Neural crest cell (in vitro differentiated cells): ENCODE data around the gene STAMBP. TPM values are rescaled to one million over a fixed set of nuclear protein-coding genes. Genes with fewer than 3 reads are reported as not detected.
A peak's percentile ranks its signal among the peaks of the same experiment; 100 is the strongest.
"Not testable (repeated sequence)": the region's sequence is repeated elsewhere in the genome, so short reads cannot be mapped to it uniquely, and the experiment has no call there.

Experiments used
- DNase-seq: peaks from one replicate; pipeline ENCODE4 v3.0.0; 2021; ENCODE audit warnings: low read depth, mixed read lengths, low spot score
- H3K27ac Mint-ChIP-seq: one replicate; pipeline ENCODE4 v1.8.0; 2021; ENCODE audit warnings: mild to moderate bottlenecking, mixed read lengths; ENCODE audit not compliant: unreplicated experiment
- H3K27me3 Mint-ChIP-seq: 2 replicates; pipeline ENCODE4 v1.8.0; 2021; ENCODE audit warnings: low read depth, mild to moderate bottlenecking, mixed read lengths
- H3K36me3 Mint-ChIP-seq: 2 replicates; pipeline ENCODE4 v1.8.0; 2021; ENCODE audit warnings: low read depth, mild to moderate bottlenecking, mixed read lengths
- H3K4me1 Mint-ChIP-seq: 2 replicates; pipeline ENCODE4 v1.8.0; 2021; ENCODE audit warnings: mixed read lengths
- H3K4me3 Mint-ChIP-seq: one replicate; pipeline ENCODE4 v1.8.0; 2021; ENCODE audit warnings: mild to moderate bottlenecking, mixed read lengths
- H3K9me3 Mint-ChIP-seq: 2 replicates; pipeline ENCODE4 v1.8.0; 2021; ENCODE audit warnings: mixed read lengths
- CTCF ChIP-seq: fragments of 200-600 bp; sonication (generic); conservative IDR thresholded peaks from 2 replicates; pipeline ENCODE4 v1.5.0; 2021; ENCODE audit warnings: antibody characterized with exemption, mild to moderate bottlenecking
- long read RNA-seq: library from polyadenylated mRNA; unstranded; transcript quantifications from one replicate; pipeline ENCODE4 v2.0.0, GENCODE V29; 2020
- total RNA-seq: library from RNA; stranded (reverse); gene quantifications from 2 replicates; pipeline ENCODE4 v1.2.1, GENCODE V29; 2021

Gene STAMBP
- 37.4 and 44.7 TPM in 2 replicates for total RNA-seq
- long read RNA-seq, full-length matches to known transcripts = 25 of 49 reads
- long read RNA-seq, partial matches to known transcripts = 7 of 49 reads
- long read RNA-seq, other reads (novel, unspliced or antisense) = 17 of 49 reads

- H3K36me3 Mint-ChIP-seq = peaks cover 4% of the 10 kb centered on the region
- peaks cover 22% of the 10 kb centered on the region for H3K4me1 Mint-ChIP-seq
- H3K27ac Mint-ChIP-seq = peak within 1 kb of the TSS; percentile 92
- H3K4me3 Mint-ChIP-seq = peak within 1 kb of the TSS; percentile 83
- DNase-seq = peak; percentile 91
- H3K9me3 Mint-ChIP-seq = no peaks in the 10 kb centered on the region
- no peak for TF ChIP-seq CTCF
- peaks cover 37% of the 10 kb centered on the region for H3K27me3 Mint-ChIP-seq
Observed at GRCh38 chr2:73828818-73829570, at the start of gene STAMBP. Gene STAMBP (plus strand): TSS chr2:73828961. CDS start chr2:73830857, 1,896 bp downstream.

GRCh38 chr2:73779467-73780236 is 49.1 kb upstream of the STAMBP start, which contains the start of gene DUSP11:
Gene DUSP11 (minus strand): TSS chr2:73780103. CDS start chr2:73779974, 129 bp downstream.
- TF ChIP-seq CTCF = peak; percentile 90
- H3K4me3 Mint-ChIP-seq = peak within 1 kb of the TSS; percentile 97
- H3K36me3 Mint-ChIP-seq = peaks cover 3% of the 10 kb centered on the region
- no peaks in the 10 kb centered on the region for H3K9me3 Mint-ChIP-seq
- H3K27me3 Mint-ChIP-seq = peaks cover 5% of the 10 kb centered on the region
- peaks cover 19% of the 10 kb centered on the region for H3K4me1 Mint-ChIP-seq
- peak within 1 kb of the TSS; percentile 98 for H3K27ac Mint-ChIP-seq
- peak; percentile 98 for DNase-seq

GRCh38 chr2:73780237-73780582 is 48.6 kb upstream of the STAMBP start:
- no peak for TF ChIP-seq CTCF
- no peak overlapping the region for H3K27ac Mint-ChIP-seq
- no peaks in the 10 kb centered on the region for H3K36me3 Mint-ChIP-seq

GRCh38 chr2:73783402-73783801 is 45.4 kb upstream of the STAMBP start:
- H3K27ac Mint-ChIP-seq, DNase-seq, H3K4me3 Mint-ChIP-seq, H3K9me3 Mint-ChIP-seq, H3K27me3 Mint-ChIP-seq, H3K36me3 Mint-ChIP-seq: not testable (repeated sequence)
- H3K4me1 Mint-ChIP-seq = peaks cover 16% of the 10 kb centered on the region

More at GRCh38 chr2:73780237-73780582, 48.6 kb upstream of the STAMBP start:
- no peaks in the 10 kb centered on the region for H3K9me3 Mint-ChIP-seq
- peak overlapping the region; percentile 97 for H3K4me3 Mint-ChIP-seq
- DNase-seq = no peak
- peaks cover 19% of the 10 kb centered on the region for H3K4me1 Mint-ChIP-seq
- H3K27me3 Mint-ChIP-seq = peaks cover 5% of the 10 kb centered on the region

- DNase-seq, H3K9me3 Mint-ChIP-seq, H3K36me3 Mint-ChIP-seq, H3K27me3 Mint-ChIP-seq, H3K27ac Mint-ChIP-seq, H3K4me3 Mint-ChIP-seq: not testable (repeated sequence)
- H3K4me1 Mint-ChIP-seq = peaks cover 12% of the 10 kb centered on the region
Observed at GRCh38 chr2:73783883-73784282, 44.9 kb upstream of the STAMBP start, which contains the start of gene C2orf78. Gene C2orf78 (plus strand): TSS chr2:73784183. CDS start chr2:73784310, 127 bp downstream.

- Mint-ChIP-seq H3K9me3 (no peaks in the 10 kb centered on the region), H3K27me3 (peaks cover 54% of the 10 kb centered on the region), H3K4me3 (no peak overlapping the region), H3K27ac (no peak overlapping the region), H3K36me3 (no peaks in the 10 kb centered on the region), H3K4me1 (no peaks in the 10 kb centered on the region)
- TF ChIP-seq CTCF = no peak
- DNase-seq = no peak
Observed at GRCh38 chr2:73811878-73812277, 16.9 kb upstream of the STAMBP start.
